Head of caudate nucleus (tissue), 42 donors: Measurements from ENCODE around the gene EPC2.
"Not testable (repeated sequence)": the region's sequence is repeated elsewhere in the genome, so short reads cannot be mapped to it uniquely, and the experiment has no call there.

Experiments used
- DNase-seq, 42 donors: peaks; one replicate each; pipeline versions ENCODE4 v3.0.0 to v3.0.0-alpha.2; 2020 to 2021; ENCODE audit warnings: mixed read lengths in 7 of 42
- intact Hi-C: fragments of 100-400 bp; cut with DNase I; formaldehyde crosslinking; loops from one replicate; pipeline ENCODE4 v1.15.0; 2022

EPC2 gene

DNA sequence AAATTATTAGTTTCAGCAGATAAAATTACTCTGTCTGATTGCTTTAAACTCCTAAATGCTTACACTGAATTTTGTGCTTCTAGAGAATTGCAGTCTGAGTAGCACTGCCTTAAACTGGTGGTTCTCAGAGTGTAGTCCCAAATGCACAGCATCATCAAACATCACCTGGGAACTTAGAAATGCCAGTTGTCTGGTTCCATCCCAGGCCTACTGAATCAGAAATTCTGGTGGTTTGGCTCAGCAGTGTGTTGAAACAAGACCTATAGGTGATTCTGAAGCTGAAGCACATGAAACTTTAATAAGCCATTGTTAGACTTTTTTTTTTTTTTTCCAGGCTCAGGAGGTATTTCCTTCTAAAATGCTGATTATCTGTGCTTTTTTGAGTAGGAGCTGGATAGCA, 22.0 kb downstream of the EPC2 start:
- intact Hi-C loops = no loop called here
- no peak for DNase-seq

GRCh38 chr2:148667113-148667836, 22.7 kb downstream of the EPC2 start:
- intact Hi-C loops = no loop called here
- DNase-seq = no peak

DNA sequence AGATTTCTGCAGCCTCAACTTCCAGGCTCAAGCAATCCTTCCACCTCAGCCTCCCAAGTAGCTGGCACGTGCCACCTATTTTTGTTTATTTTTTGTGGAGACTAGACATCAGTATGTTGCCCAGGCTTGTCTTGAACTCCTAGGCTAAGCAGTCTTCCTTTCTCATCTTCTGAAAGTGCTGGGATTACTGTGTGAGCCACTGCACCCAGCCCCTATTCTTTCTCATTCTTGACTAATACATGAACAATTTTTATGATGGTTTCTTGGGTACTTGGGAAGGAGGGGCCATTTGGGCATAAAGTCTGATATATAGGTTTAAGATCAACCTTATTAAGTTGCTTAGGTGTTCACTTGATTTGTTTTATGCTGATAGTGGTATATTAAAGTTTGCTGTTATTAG, 26.2 kb downstream of the EPC2 start:
- DNase-seq = no peak
- intact Hi-C loops = no loop called here

DNA sequence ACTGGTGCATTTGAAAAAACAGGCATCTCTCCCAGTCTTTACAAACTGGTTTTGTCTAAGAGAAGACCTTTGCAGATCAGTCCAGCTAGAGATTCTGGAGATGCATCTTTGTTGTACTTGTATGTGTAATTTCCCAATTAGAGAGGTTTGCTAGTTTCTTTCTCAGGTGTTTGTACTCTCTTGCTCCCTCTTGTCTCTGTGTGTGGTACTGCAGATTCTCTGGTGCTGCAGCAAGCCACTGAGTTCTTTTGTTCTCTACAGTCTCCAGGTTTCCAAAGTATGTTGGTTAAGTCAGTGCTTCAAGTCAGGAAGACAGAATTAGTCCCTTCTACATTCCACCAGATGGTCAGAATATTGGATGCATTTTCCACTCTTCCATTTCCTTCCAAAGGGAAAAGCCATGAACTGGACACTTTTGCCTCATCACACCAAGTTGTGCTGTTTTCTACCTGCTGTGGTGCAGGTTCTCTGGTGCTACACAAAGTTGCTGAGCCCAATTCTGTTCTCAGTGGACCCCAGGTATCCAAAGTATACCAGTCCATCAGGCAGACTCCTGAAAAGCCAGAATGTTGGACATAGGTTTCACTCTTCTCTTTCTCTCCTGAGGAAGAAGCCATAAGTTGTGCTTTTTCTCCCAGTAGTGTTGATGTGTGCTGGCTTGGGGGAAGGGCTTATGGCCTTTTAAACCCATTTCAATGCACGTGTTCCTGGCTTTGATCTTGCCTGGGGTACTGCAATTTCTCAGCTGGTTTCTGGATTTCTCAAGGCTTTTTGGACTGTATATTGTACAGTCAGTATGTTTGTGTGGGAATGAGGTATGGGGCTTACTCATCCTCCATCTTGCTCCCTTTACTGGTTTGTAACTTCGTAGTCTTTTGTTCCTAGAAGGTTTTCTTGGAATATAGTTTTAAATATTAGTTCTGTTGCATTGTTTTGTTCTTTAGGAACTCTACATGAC, 29.8 kb downstream of the EPC2 start:
- intact Hi-C loops = no loop called here
- DNase-seq = no peak

DNA sequence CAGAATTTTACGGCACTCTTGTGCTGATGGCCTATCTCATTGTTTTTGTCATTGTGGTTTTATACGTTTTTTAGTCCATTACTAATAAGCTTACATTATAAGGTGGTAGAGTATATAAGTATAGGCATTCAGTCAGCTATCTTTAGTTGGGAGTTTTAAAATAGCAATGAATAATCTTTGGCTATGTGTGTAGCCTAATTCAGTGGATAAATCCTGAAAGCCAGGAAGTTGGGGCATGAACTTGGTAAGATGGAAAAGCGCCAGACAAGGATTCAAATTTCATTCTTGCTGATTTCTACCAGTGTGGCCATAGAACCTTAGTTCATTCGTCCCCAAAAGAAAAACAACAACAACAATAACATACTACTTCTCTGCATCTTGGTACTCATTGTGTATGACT, 31.2 kb downstream of the EPC2 start:
- intact Hi-C loops = no loop called here
- DNase-seq = no peak

GRCh38 chr2:148678302-148679179, 34.0 kb downstream of the EPC2 start:
- DNase-seq, intact Hi-C loops: not testable (repeated sequence)

DNA sequence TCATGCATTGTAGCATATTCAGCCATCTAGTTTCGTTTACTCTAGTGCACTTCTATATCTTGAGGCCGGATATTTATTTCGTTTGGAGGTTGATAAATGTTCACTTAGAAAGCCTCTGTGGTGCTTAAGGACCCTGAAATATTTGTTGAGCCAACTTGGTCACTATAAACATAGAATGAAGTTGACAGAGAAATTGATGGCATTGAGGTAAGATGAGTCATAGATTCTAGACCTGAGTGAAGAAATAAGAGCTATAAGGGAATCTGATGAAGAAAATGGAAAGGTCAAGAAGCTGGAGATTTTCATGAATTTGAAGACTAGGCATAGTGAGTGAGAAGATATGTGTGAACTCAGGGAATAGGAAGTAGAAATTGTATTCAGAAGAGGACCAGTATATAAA, 35.9 kb downstream of the EPC2 start:
- intact Hi-C loops = no loop called here

GRCh38 chr2:148681443-148681842, 36.9 kb downstream of the EPC2 start:
- DNase-seq = no peak
- intact Hi-C loops = no loop called here

More for the DNA sequence above, 35.9 kb downstream of the EPC2 start:
- no peak for DNase-seq

DNA sequence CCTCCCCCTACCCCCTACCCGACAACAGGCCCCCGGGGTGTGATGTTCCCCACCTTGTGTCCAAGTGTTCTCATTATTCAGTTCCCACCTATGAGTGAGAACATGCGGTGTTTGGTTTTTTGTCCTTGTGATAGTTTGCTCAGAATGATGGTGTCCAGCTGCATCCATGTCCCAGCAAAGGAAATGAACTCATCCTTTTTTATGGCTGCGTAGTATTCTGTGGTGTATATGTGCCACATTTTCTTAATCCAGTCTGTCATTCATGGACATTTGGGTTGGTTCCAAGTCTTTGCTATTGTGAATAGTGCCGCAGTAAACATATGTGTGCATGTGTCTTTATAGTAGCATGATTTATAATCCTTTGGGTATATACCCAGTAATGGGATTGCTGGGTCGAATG, 37.3 kb downstream of the EPC2 start:
- DNase-seq = not testable (repeated sequence)

DNA sequence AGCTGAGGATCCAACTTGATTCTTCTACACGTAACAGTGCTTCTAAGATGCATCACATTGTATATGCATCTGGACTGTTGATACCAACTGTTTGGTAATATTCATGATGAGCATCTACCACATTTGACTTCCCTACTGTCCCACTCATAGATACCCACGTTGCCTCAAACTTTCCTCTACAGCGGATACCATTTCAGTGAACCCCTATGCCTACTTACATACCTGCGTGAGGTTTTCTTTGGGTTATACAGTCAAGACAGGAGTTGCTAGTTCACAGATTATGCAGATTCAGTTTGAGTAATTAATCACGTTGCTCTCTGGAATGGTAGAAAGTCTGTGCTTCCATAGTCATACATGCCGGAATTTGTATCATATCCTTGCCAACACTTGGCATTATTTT, 40.0 kb downstream of the EPC2 start:
- no peak for DNase-seq
- intact Hi-C loops = no loop called here

More for the DNA sequence above, 37.3 kb downstream of the EPC2 start:
- intact Hi-C loops = not testable (repeated sequence)

- intact Hi-C loops = no loop called here
These were observed 43.0 kb downstream of the EPC2 start for GRCh38 chr2:148687543-148687942.

GRCh38 chr2:148688011-148688410, 43.5 kb downstream of the EPC2 start:
- intact Hi-C loops, DNase-seq: not testable (repeated sequence)

More at GRCh38 chr2:148687543-148687942, 43.0 kb downstream of the EPC2 start:
- no peak for DNase-seq

- DNase-seq = no peak
- intact Hi-C loops = no loop called here
These were observed 52.4 kb downstream of the EPC2 start for GRCh38 chr2:148696985-148697384.

DNA sequence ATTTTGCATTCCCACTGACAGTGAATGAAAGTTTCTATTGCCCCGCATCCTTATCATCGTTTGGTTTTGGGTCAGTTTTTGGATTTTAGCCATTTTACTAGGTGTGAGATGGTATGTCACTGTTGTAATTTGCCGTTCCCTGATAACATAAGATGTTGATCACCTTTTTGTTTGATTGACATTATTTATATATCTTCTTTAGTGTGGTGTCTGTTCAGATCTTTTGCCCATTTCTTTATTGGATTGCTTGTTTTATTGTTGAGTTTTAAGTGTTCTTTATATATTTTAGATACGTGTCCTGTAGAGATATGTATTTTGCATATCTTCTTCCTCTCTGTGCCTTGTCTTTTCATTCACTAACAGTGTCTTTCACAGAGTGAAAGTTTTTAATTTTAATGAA, 55.3 kb downstream of the EPC2 start:
- DNase-seq = no peak
- intact Hi-C loops = no loop called here

DNA sequence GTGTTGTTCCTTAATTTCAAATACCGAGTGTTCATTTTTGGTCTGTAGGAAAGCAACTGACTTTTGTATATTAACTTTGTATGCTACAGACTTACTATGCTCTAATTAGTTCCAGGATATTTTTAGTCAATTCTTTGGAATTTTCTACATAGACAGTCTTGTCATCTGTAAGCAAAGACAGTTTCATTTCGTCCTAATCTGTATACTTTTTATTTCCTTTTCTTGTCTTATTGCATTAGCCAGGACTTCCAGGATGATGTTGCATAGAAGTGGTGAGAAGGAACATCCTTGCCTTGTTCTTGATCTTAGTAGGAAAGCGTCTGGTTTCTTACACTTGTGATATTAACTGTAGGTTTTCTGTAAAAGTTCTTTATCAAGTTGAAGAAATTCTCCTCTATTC, 56.5 kb downstream of the EPC2 start:
- intact Hi-C loops = no loop called here
- no peak for DNase-seq

GRCh38 chr2:148701877-148702276, 57.3 kb downstream of the EPC2 start:
- no peak for DNase-seq
- intact Hi-C loops = no loop called here

GRCh38 chr2:148702475-148702874, 57.9 kb downstream of the EPC2 start:
- DNase-seq = no peak
- intact Hi-C loops = no loop called here

GRCh38 chr2:148704247-148704646, 59.7 kb downstream of the EPC2 start:
- intact Hi-C loops = no loop called here
- DNase-seq = no peak

DNA sequence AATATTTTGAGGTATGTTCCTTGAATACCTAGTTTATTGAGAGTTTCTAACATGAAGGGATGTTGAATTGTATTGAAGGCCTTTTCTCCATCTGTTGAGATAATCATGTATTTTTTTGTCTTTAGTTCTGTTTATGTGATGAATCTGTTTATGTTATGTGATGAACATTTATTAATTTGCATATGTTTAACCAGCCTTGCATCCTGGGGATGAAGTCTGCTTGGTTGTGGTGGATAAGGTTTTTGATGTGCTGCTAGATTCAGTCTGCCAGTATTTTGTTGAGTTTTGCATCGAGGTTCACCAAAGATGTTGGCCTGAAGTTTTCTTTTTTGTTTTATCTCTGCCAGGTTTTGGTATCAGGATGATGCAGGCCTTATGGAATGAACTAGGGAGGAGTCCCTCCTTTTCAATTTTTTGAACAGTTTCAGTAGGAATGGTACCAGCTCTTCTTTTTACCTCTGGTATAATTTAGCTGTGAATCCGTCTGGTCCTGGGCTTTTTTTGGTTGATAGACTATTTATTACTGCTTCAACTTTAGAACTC, 71.9 kb downstream of the EPC2 start:
- intact Hi-C loops = no loop called here
- no peak for DNase-seq
